Activated CD4-positive, alpha-beta T cell treated with anti-CD3 and anti-CD28 coated beads for 1 hour (primary cell): Measurements from ENCODE around the gene SEMA4F.
"Not testable (repeated sequence)": the region's sequence is repeated elsewhere in the genome, so short reads cannot be mapped to it uniquely, and the experiment has no call there.

Source experiments
- DNase-seq: peaks from one replicate; pipeline ENCODE4 v3.0.0-alpha.2; 2020

The SEMA4F gene

GRCh38 chr2:74653985-74654882 is at the start of gene SEMA4F:
SEMA4F (plus strand) TSS chr2:74654247; CDS start chr2:74654377, 130 bp downstream.
- peak; percentile 89 for DNase-seq

GRCh38 chr2:74606927-74607326 is 47.1 kb upstream of the SEMA4F start:
- DNase-seq: no peak

GRCh38 chr2:74617122-74617521 is 36.9 kb upstream of the SEMA4F start:
- DNase-seq: no peak

GRCh38 chr2:74618410-74619083 is 35.5 kb upstream of the SEMA4F start:
- no peak for DNase-seq

GRCh38 chr2:74619651-74620297 is 34.3 kb upstream of the SEMA4F start:
- no peak for DNase-seq

- no peak for DNase-seq
These were observed 33.4 kb upstream of the SEMA4F start for GRCh38 chr2:74620671-74621070.

- no peak for DNase-seq
These were observed 28.2 kb upstream of the SEMA4F start for GRCh38 chr2:74625658-74626425.

GRCh38 chr2:74628538-74629105 is 25.4 kb upstream of the SEMA4F start:
- DNase-seq: no peak

- DNase-seq: not testable (repeated sequence)
These were observed 23.6 kb upstream of the SEMA4F start for GRCh38 chr2:74630454-74630853.

- no peak for DNase-seq
These were observed 21.7 kb upstream of the SEMA4F start for GRCh38 chr2:74632209-74632938.

- DNase-seq: no peak
These were observed 21.1 kb upstream of the SEMA4F start for GRCh38 chr2:74632939-74633312.

GRCh38 chr2:74639550-74639949 is 14.5 kb upstream of the SEMA4F start:
- no peak for DNase-seq

GRCh38 chr2:74645344-74645743 is 8.7 kb upstream of the SEMA4F start:
- no peak for DNase-seq

GRCh38 chr2:74646201-74646600 is 7.8 kb upstream of the SEMA4F start:
- DNase-seq: no peak

- no peak for DNase-seq
These were observed 7.1 kb upstream of the SEMA4F start for GRCh38 chr2:74646834-74647482.

GRCh38 chr2:74648009-74648443 is 6.0 kb upstream of the SEMA4F start, which contains the start of gene M1AP:
M1AP (minus strand) TSS chr2:74648330; CDS start chr2:74640275, 8,055 bp downstream.
- DNase-seq: no peak

- no peak for DNase-seq
These were observed 460 bp upstream of the SEMA4F start for GRCh38 chr2:74653589-74653984.

GRCh38 chr2:74655579-74655978 is 1.5 kb downstream of the SEMA4F start:
- DNase-seq: no peak

- DNase-seq: no peak
These were observed 4.5 kb downstream of the SEMA4F start for GRCh38 chr2:74658516-74658915.

- DNase-seq: no peak
These were observed 5.4 kb downstream of the SEMA4F start for GRCh38 chr2:74659462-74659861.

GRCh38 chr2:74668087-74668486 is 14.0 kb downstream of the SEMA4F start:
- no peak for DNase-seq
